ENCODE data around the gene P2RY6. TPM values are rescaled to one million over a fixed set of nuclear protein-coding genes. Genes with fewer than 3 reads are reported as not detected.
"Not testable (repeated sequence)": the region's sequence is repeated elsewhere in the genome, so short reads cannot be mapped to it uniquely, and the experiment has no call there.

Gene P2RY6
- total and polyA plus RNA-seq, 8 donors = 0.24 to 4.1 (median 0.98) TPM; not detected in 1

DNA sequence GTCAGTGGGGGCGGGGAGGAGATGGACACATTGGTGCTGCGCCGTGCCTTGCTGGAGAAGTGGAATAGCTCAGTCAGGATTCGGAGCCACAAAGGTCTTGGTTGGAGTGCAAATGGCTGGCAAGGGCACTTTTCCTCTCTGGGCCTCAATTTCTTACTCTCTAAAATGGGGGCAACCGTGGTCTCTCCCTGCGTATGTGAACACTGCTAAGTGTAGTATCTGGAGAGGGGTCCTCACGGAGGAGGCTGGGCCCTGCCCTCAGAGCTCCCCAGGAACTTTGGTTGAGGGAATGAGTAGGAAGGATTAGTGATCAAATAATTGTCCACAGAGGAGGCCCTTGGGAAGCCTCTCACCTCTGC is 521 bp downstream of the P2RY6 start:
- Histone ChIP-seq H3K9me3 (no peaks in the 10 kb centered on the region), H3K27ac (no peak overlapping the region), H3K27me3 (no peaks in the 10 kb centered on the region), H3K4me3 (no peak overlapping the region), H3K36me3 (no peaks in the 10 kb centered on the region), H3K4me1 (no peaks in the 10 kb centered on the region)
- WGBS, 2 donors = 91 to 92% methylated on average over 7 of the region's 7 CpGs
- DNase-seq (no peak), FAIRE-seq (no peak), ATAC-seq (no peak)
- intact Hi-C loops (cut with DNase I) = no loop called here
- TF ChIP-seq, protein P1, sequence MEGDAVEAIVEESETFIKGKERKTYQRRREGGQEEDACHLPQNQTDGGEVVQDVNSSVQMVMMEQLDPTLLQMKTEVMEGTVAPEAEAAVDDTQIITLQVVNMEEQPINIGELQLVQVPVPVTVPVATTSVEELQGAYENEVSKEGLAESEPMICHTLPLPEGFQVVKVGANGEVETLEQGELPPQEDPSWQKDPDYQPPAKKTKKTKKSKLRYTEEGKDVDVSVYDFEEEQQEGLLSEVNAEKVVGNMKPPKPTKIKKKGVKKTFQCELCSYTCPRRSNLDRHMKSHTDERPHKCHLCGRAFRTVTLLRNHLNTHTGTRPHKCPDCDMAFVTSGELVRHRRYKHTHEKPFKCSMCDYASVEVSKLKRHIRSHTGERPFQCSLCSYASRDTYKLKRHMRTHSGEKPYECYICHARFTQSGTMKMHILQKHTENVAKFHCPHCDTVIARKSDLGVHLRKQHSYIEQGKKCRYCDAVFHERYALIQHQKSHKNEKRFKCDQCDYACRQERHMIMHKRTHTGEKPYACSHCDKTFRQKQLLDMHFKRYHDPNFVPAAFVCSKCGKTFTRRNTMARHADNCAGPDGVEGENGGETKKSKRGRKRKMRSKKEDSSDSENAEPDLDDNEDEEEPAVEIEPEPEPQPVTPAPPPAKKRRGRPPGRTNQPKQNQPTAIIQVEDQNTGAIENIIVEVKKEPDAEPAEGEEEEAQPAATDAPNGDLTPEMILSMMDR (IDR thresholded peaks at IDR 0.05) = no peak

GRCh38 chr11:73273222-73273895 is 1.2 kb downstream of the P2RY6 start:
- TF ChIP-seq, protein P1 (IDR thresholded peaks at IDR 0.05) = no peak
- DNase-seq = no peak
- Histone ChIP-seq H3K4me3 (no peak overlapping the region), H3K9me3 (no peaks in the 10 kb centered on the region), H3K4me1 (no peaks in the 10 kb centered on the region), H3K27ac (no peak overlapping the region), H3K27me3 (no peaks in the 10 kb centered on the region), H3K36me3 (no peaks in the 10 kb centered on the region)
- no peak for ATAC-seq
- 70 to 82% methylated on average over 8 of the region's 8 CpGs for WGBS, 2 donors
- no peak for FAIRE-seq
- intact Hi-C loops (cut with DNase I) = no loop called here

DNA sequence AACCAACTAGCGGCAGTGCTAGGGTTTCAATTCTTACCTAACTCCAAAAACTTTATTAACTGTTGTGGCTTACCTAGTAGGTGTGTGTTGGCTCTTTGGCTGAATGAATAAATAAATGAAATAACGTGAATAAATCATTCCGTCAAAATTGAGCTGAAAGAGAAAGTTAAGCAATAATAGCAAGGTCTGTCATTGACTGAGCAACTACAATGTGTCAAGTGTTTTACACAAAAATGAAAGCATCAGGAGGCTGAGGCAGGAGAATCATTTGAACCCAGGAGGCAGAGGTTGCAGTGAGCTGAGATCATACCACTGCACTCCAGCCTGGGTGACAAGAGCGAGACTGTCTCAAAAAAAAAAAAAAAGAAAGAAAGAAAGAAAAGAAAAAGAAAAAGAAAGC is 2.1 kb downstream of the P2RY6 start:
- H3K4me3 ChIP-seq; intact Hi-C loops (cut with DNase I); H3K4me1 ChIP-seq; DNase-seq; H3K27ac ChIP-seq; ATAC-seq; FAIRE-seq; H3K9me3 ChIP-seq; H3K36me3 ChIP-seq; H3K27me3 ChIP-seq: not testable (repeated sequence)
- WGBS, 2 donors = 84 to 92% methylated on average over 4 of the region's 4 CpGs

DNA sequence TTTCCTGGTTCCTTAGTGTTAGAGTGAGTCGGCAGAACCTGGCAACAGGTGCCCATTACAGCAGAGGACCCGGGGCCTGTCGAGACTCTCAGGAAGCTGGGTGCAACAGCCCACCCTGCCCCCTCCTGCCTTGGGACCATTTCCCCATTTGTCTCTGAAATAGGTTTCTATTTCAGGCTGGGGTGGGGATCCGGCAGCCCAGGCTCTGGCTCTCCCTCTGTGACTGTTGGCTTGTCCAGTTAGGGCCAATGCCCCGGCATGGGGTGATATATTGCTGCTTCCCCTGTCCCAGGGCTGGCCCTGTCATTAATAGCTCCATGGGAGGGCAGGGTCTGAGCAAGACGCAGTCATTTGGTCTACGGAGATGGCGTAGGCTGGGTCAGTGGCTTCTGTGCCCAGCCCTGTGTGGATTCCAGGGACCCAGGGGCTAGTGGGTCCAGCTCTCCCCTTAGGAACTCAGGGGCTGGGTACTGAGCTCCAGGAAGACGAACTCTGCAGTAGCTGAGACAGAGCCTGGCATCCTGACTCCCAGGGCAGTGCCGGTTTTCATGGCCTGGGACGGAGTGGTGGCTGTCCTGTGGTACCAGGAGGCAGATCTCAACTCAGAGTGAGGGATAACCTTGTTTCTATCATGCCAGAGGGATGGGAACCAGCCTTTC is 2.7 kb downstream of the P2RY6 start:
- FAIRE-seq (no peak), ATAC-seq (peak in 1 of 4 donors; percentile 41), DNase-seq (no peak)
- Histone ChIP-seq H3K4me3 (no peak overlapping the region), H3K27me3 (no peaks in the 10 kb centered on the region), H3K4me1 (no peaks in the 10 kb centered on the region), H3K9me3 (no peaks in the 10 kb centered on the region), H3K27ac (no peak overlapping the region), H3K36me3 (no peaks in the 10 kb centered on the region)
- TF ChIP-seq, protein P1 (IDR thresholded peaks at IDR 0.05) = no peak
- 79 to 83% methylated on average over 11 of the region's 11 CpGs for WGBS, 2 donors
- intact Hi-C loops (cut with DNase I) = no loop called here

- no peak for ATAC-seq
- WGBS, 2 donors = 96 to 99% methylated on average over 4 of the region's 4 CpGs
- Histone ChIP-seq H3K27me3 (no peaks in the 10 kb centered on the region), H3K4me1 (no peaks in the 10 kb centered on the region), H3K9me3 (no peaks in the 10 kb centered on the region), H3K27ac (no peak overlapping the region), H3K36me3 (no peaks in the 10 kb centered on the region), H3K4me3 (no peak overlapping the region)
- no peak for DNase-seq
- intact Hi-C loops (cut with DNase I) = no loop called here
- TF ChIP-seq, protein P1 (IDR thresholded peaks at IDR 0.05) = no peak
- FAIRE-seq = no peak
These were observed 3.2 kb downstream of the P2RY6 start for GRCh38 chr11:73275381-73275750.

All from pancreas (tissue), 10 donors.